ENCODE results near the gene GYPA. TPM values are rescaled to one million over a fixed set of nuclear protein-coding genes. Genes with fewer than 3 reads are reported as not detected.
A peak's percentile ranks its signal among the peaks of the same experiment; 100 is the strongest.
"Not testable (repeated sequence)": the region's sequence is repeated elsewhere in the genome, so short reads cannot be mapped to it uniquely, and the experiment has no call there.

Gene GYPA
- total RNA-seq = not detected

- H3K27me3 Mint-ChIP-seq = peaks cover 13% of the 10 kb centered on the region
- ATAC-seq (ENCODE audit: low read depth); DNase-seq; H3K27ac Mint-ChIP-seq; H3K4me1 Mint-ChIP-seq; POLR2A ChIA-PET; H3K9me3 Mint-ChIP-seq; H3K36me3 Mint-ChIP-seq; H3K4me3 Mint-ChIP-seq: not testable (repeated sequence)
Observed at GRCh38 chr4:144140594-144141295, at the start of gene GYPA. Gene GYPA (minus strand): TSS chr4:144140718. CDS start chr4:144140635, 83 bp downstream.

GRCh38 chr4:144190009-144190408 lies 49.5 kb upstream of the GYPA start:
- Mint-ChIP-seq H3K9me3 (peaks cover 2% of the 10 kb centered on the region), H3K27me3 (peaks cover 12% of the 10 kb centered on the region), H3K36me3 (no peaks in the 10 kb centered on the region), H3K27ac (no peak overlapping the region), H3K4me1 (no peaks in the 10 kb centered on the region), H3K4me3 (no peak overlapping the region)
- POLR2A ChIA-PET = no interaction called here
- ATAC-seq (ENCODE audit: low read depth) = no peak
- no peak for DNase-seq

- Mint-ChIP-seq H3K36me3 (no peaks in the 10 kb centered on the region), H3K27ac (no peak overlapping the region), H3K4me1 (no peaks in the 10 kb centered on the region), H3K4me3 (no peak overlapping the region), H3K9me3 (peaks cover 2% of the 10 kb centered on the region), H3K27me3 (peaks cover 12% of the 10 kb centered on the region)
- no peak for ATAC-seq (ENCODE audit: low read depth)
- DNase-seq = no peak
- POLR2A ChIA-PET = no interaction called here
Observed at GRCh38 chr4:144189121-144189520, 48.6 kb upstream of the GYPA start.

- Mint-ChIP-seq H3K9me3 (no peaks in the 10 kb centered on the region), H3K36me3 (no peaks in the 10 kb centered on the region), H3K27me3 (peaks cover 9% of the 10 kb centered on the region), H3K4me1 (peaks cover 1% of the 10 kb centered on the region), H3K27ac (no peak overlapping the region), H3K4me3 (no peak overlapping the region)
- no peak for ATAC-seq (ENCODE audit: low read depth)
- POLR2A ChIA-PET = no interaction called here
- no peak for DNase-seq
Observed at GRCh38 chr4:144185086-144185485, 44.6 kb upstream of the GYPA start.

GRCh38 chr4:144183165-144183564 lies 42.6 kb upstream of the GYPA start:
- Mint-ChIP-seq H3K4me1 (peaks cover 5% of the 10 kb centered on the region), H3K9me3 (no peaks in the 10 kb centered on the region), H3K4me3 (no peak overlapping the region), H3K27me3 (peaks cover 8% of the 10 kb centered on the region), H3K36me3 (no peaks in the 10 kb centered on the region), H3K27ac (no peak overlapping the region)
- DNase-seq (no peak), ATAC-seq (ENCODE audit: low read depth) (no peak)
- POLR2A ChIA-PET = no interaction called here

GRCh38 chr4:144181391-144181790 lies 40.9 kb upstream of the GYPA start:
- DNase-seq (no peak), ATAC-seq (ENCODE audit: low read depth) (no peak)
- H3K27me3 Mint-ChIP-seq = peaks cover 6% of the 10 kb centered on the region
- H3K4me3 Mint-ChIP-seq = no peak overlapping the region
- H3K27ac Mint-ChIP-seq = no peak overlapping the region
- no peaks in the 10 kb centered on the region for H3K9me3 Mint-ChIP-seq
- H3K36me3 Mint-ChIP-seq = no peaks in the 10 kb centered on the region
- peaks cover 5% of the 10 kb centered on the region for H3K4me1 Mint-ChIP-seq
- POLR2A ChIA-PET = no interaction called here

- POLR2A ChIA-PET = interaction anchor here (0.8 kb wide), 1 partner anchor 834 kb away, joined by 3 read pairs; no protein-coding TSS in a partner anchor
- DNase-seq = no peak
- Mint-ChIP-seq H3K4me3 (no peak overlapping the region), H3K27ac (no peak overlapping the region), H3K36me3 (no peaks in the 10 kb centered on the region), H3K4me1 (peaks cover 11% of the 10 kb centered on the region), H3K27me3 (peaks cover 3% of the 10 kb centered on the region), H3K9me3 (no peaks in the 10 kb centered on the region)
- no peak for ATAC-seq (ENCODE audit: low read depth)
Observed at GRCh38 chr4:144179152-144179739, 38.7 kb upstream of the GYPA start.

GRCh38 chr4:144178414-144178813 lies 37.9 kb upstream of the GYPA start:
- Mint-ChIP-seq H3K4me3 (no peak overlapping the region), H3K4me1 (peaks cover 13% of the 10 kb centered on the region), H3K9me3 (no peaks in the 10 kb centered on the region), H3K27ac (no peak overlapping the region), H3K27me3 (no peaks in the 10 kb centered on the region), H3K36me3 (no peaks in the 10 kb centered on the region)
- POLR2A ChIA-PET = no interaction called here
- DNase-seq (no peak), ATAC-seq (ENCODE audit: low read depth) (no peak)

- no peak overlapping the region for H3K4me3 Mint-ChIP-seq
- H3K9me3 Mint-ChIP-seq = no peaks in the 10 kb centered on the region
- H3K4me1 Mint-ChIP-seq = peaks cover 12% of the 10 kb centered on the region
- POLR2A ChIA-PET = no interaction called here
- no peaks in the 10 kb centered on the region for H3K27me3 Mint-ChIP-seq
- ATAC-seq (ENCODE audit: low read depth) = no peak
- no peak overlapping the region for H3K27ac Mint-ChIP-seq
- H3K36me3 Mint-ChIP-seq = no peaks in the 10 kb centered on the region
- DNase-seq = no peak
Observed at GRCh38 chr4:144176476-144176875, 36.0 kb upstream of the GYPA start.

GRCh38 chr4:144174401-144175067 lies 34.0 kb upstream of the GYPA start:
- POLR2A ChIA-PET = no interaction called here
- H3K4me1 Mint-ChIP-seq = peaks cover 12% of the 10 kb centered on the region
- peak overlapping the region; percentile 50 for H3K27ac Mint-ChIP-seq
- H3K27me3 Mint-ChIP-seq = peaks cover 4% of the 10 kb centered on the region
- DNase-seq = no peak
- no peak overlapping the region for H3K4me3 Mint-ChIP-seq
- H3K36me3 Mint-ChIP-seq = no peaks in the 10 kb centered on the region
- H3K9me3 Mint-ChIP-seq = no peaks in the 10 kb centered on the region
- ATAC-seq (ENCODE audit: low read depth) = peak; percentile 81

- POLR2A ChIA-PET = no interaction called here
- Mint-ChIP-seq H3K36me3 (no peaks in the 10 kb centered on the region), H3K4me1 (peaks cover 8% of the 10 kb centered on the region), H3K9me3 (no peaks in the 10 kb centered on the region), H3K4me3 (no peak overlapping the region), H3K27me3 (peaks cover 13% of the 10 kb centered on the region), H3K27ac (no peak overlapping the region)
- ATAC-seq (ENCODE audit: low read depth) = no peak
- no peak for DNase-seq
Observed at GRCh38 chr4:144171697-144172096, 31.2 kb upstream of the GYPA start.

GRCh38 chr4:144169211-144169610 lies 28.7 kb upstream of the GYPA start:
- POLR2A ChIA-PET = no interaction called here

GRCh38 chr4:144154044-144154443 lies 13.5 kb upstream of the GYPA start:
- Mint-ChIP-seq H3K4me1 (no peaks in the 10 kb centered on the region), H3K4me3 (no peak overlapping the region), H3K36me3 (no peaks in the 10 kb centered on the region), H3K9me3 (peaks cover 6% of the 10 kb centered on the region), H3K27me3 (peaks cover 2% of the 10 kb centered on the region), H3K27ac (no peak overlapping the region)
- ATAC-seq (ENCODE audit: low read depth) (no peak), DNase-seq (no peak)
- POLR2A ChIA-PET = no interaction called here

More at GRCh38 chr4:144169211-144169610, 28.7 kb upstream of the GYPA start:
- Mint-ChIP-seq H3K27ac (no peak overlapping the region), H3K36me3 (no peaks in the 10 kb centered on the region), H3K4me1 (peaks cover 2% of the 10 kb centered on the region), H3K27me3 (peaks cover 13% of the 10 kb centered on the region), H3K9me3 (peaks cover 2% of the 10 kb centered on the region), H3K4me3 (no peak overlapping the region)
- ATAC-seq (ENCODE audit: low read depth) (no peak), DNase-seq (no peak)
